ENCODE data around the gene DNAJB11.

Gene DNAJB11

DNA sequence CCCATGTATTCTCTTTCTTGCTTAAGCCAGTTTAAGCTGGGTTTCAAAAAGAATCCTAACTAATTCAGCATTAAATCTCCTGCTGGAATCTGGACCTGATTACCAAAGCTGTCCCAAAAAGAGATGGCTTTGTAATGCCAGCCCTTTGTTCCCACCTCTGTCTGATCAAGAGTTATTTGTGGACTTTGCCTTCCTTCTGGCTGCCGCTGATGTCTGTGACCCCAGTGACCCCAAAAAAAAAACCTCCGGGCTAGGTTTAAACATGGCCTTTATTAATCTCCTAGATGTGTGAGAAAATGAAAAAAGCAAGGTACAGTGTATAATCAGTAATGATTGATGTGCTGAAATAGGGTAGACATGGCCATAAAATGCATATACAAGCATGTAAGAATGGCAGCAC, 47.1 kb upstream of the DNAJB11 start:
- Histone ChIP-seq H3K36me3 (ENCODE audit: insufficient read depth, low read length) (no peaks in the 10 kb centered on the region), H3K9me3 (ENCODE audit: insufficient read depth, low read depth, low read length) (no peaks in the 10 kb centered on the region; the same call in 1 of the 2 replicates), H3K27me3 (ENCODE audit: insufficient read depth, low read length, poor library complexity, severe bottlenecking) (no peaks in the 10 kb centered on the region), H3K4me1 (ENCODE audit: insufficient read depth, low read length, poor library complexity, severe bottlenecking) (peaks cover 45% of the 10 kb centered on the region), H2AFZ (ENCODE audit: low read length) (no peak overlapping the region; the same call in 1 of the 2 replicates), H3K4me2 (ENCODE audit: low read depth, low read length, poor library complexity, severe bottlenecking) (no peak overlapping the region), H3K9ac (ENCODE audit: low read depth, low read length, poor library complexity, severe bottlenecking) (no peak overlapping the region), H3K4me3 (ENCODE audit: low read length, poor library complexity, severe bottlenecking) (no peak overlapping the region), H3F3A (ENCODE audit: low read depth) (peaks cover 8% of the 10 kb centered on the region), H3K79me2 (ENCODE audit: insufficient read depth, low read length) (no peaks in the 10 kb centered on the region), H4K20me1 (ENCODE audit: insufficient read depth, low read length, poor library complexity, severe bottlenecking) (no peaks in the 10 kb centered on the region), H3K9me2 (replicated peaks; ENCODE audit: low read depth, low read length) (no peaks in the 10 kb centered on the region)
- no peak for TF ChIP-seq EZH2phosphoT487 (IDR thresholded peaks at IDR 0.05; ENCODE audit: borderline replicate concordance)
- TF ChIP-seq, protein P1, sequence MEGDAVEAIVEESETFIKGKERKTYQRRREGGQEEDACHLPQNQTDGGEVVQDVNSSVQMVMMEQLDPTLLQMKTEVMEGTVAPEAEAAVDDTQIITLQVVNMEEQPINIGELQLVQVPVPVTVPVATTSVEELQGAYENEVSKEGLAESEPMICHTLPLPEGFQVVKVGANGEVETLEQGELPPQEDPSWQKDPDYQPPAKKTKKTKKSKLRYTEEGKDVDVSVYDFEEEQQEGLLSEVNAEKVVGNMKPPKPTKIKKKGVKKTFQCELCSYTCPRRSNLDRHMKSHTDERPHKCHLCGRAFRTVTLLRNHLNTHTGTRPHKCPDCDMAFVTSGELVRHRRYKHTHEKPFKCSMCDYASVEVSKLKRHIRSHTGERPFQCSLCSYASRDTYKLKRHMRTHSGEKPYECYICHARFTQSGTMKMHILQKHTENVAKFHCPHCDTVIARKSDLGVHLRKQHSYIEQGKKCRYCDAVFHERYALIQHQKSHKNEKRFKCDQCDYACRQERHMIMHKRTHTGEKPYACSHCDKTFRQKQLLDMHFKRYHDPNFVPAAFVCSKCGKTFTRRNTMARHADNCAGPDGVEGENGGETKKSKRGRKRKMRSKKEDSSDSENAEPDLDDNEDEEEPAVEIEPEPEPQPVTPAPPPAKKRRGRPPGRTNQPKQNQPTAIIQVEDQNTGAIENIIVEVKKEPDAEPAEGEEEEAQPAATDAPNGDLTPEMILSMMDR (conservative IDR thresholded peaks at IDR 0.05; ENCODE audit: low read length) = no peak

GRCh38 chr3:186524616-186525015, 45.9 kb upstream of the DNAJB11 start:
- Histone ChIP-seq H2AFZ (ENCODE audit: low read length) (no peak overlapping the region), H3F3A (ENCODE audit: low read depth) (no peaks in the 10 kb centered on the region), H3K4me2 (ENCODE audit: low read depth, low read length, poor library complexity, severe bottlenecking) (no peak overlapping the region), H3K9ac (ENCODE audit: low read depth, low read length, poor library complexity, severe bottlenecking) (no peak overlapping the region), H3K36me3 (ENCODE audit: insufficient read depth, low read length) (no peaks in the 10 kb centered on the region), H3K79me2 (ENCODE audit: insufficient read depth, low read length) (no peaks in the 10 kb centered on the region), H3K4me3 (ENCODE audit: low read length, poor library complexity, severe bottlenecking) (no peak overlapping the region), H3K9me2 (replicated peaks; ENCODE audit: low read depth, low read length) (no peaks in the 10 kb centered on the region), H3K27me3 (ENCODE audit: insufficient read depth, low read length, poor library complexity, severe bottlenecking) (no peaks in the 10 kb centered on the region), H3K4me1 (ENCODE audit: insufficient read depth, low read length, poor library complexity, severe bottlenecking) (peaks cover 47% of the 10 kb centered on the region), H4K20me1 (ENCODE audit: insufficient read depth, low read length, poor library complexity, severe bottlenecking) (no peaks in the 10 kb centered on the region), H3K9me3 (ENCODE audit: insufficient read depth, low read depth, low read length) (no peaks in the 10 kb centered on the region; the same call in 1 of the 2 replicates)
- TF ChIP-seq, protein P1 (conservative IDR thresholded peaks at IDR 0.05; ENCODE audit: low read length) = no peak
- TF ChIP-seq EZH2phosphoT487 (IDR thresholded peaks at IDR 0.05; ENCODE audit: borderline replicate concordance) = no peak

- Histone ChIP-seq H2AFZ (ENCODE audit: low read length) (no peak overlapping the region), H3K36me3 (ENCODE audit: insufficient read depth, low read length) (no peaks in the 10 kb centered on the region), H3K79me2 (ENCODE audit: insufficient read depth, low read length) (no peaks in the 10 kb centered on the region), H3K4me2 (ENCODE audit: low read depth, low read length, poor library complexity, severe bottlenecking) (no peak overlapping the region), H3K4me3 (ENCODE audit: low read length, poor library complexity, severe bottlenecking) (no peak overlapping the region), H3K4me1 (ENCODE audit: insufficient read depth, low read length, poor library complexity, severe bottlenecking) (peaks cover 47% of the 10 kb centered on the region), H3F3A (ENCODE audit: low read depth) (no peaks in the 10 kb centered on the region), H3K27me3 (ENCODE audit: insufficient read depth, low read length, poor library complexity, severe bottlenecking) (no peaks in the 10 kb centered on the region), H3K9ac (ENCODE audit: low read depth, low read length, poor library complexity, severe bottlenecking) (peak overlapping the region; percentile 1), H4K20me1 (ENCODE audit: insufficient read depth, low read length, poor library complexity, severe bottlenecking) (no peaks in the 10 kb centered on the region), H3K9me2 (replicated peaks; ENCODE audit: low read depth, low read length) (no peaks in the 10 kb centered on the region), H3K9me3 (ENCODE audit: insufficient read depth, low read depth, low read length) (no peaks in the 10 kb centered on the region; the same call in 1 of the 2 replicates)
- TF ChIP-seq, protein P1 (conservative IDR thresholded peaks at IDR 0.05; ENCODE audit: low read length) = no peak
- no peak for TF ChIP-seq EZH2phosphoT487 (IDR thresholded peaks at IDR 0.05; ENCODE audit: borderline replicate concordance)
Observed at GRCh38 chr3:186525369-186526255, 44.9 kb upstream of the DNAJB11 start.

All from Loucy (cell line).